ENCODE measurements around the gene INSC. TPM values are rescaled to one million over a fixed set of nuclear protein-coding genes. Genes with fewer than 3 reads are reported as not detected.

The INSC gene
- polyA plus RNA-seq, 3 donors: not detected

GRCh38 chr11:15153231-15153630, 38.5 kb downstream of the INSC start:
- Mint-ChIP-seq H3K4me1 (peaks cover 6% of the 10 kb centered on the region), H3K27me3 (ENCODE audit: low read depth in 3 of 3) (peaks cover 0 to 7% (median 0%) of the 10 kb centered on the region in 3 donors), H3K36me3 (no peaks in the 10 kb centered on the region), H3K27ac (no peak overlapping the region), H3K9me3 (no peaks in the 10 kb centered on the region), H3K4me3 (no peak overlapping the region)
- intact Hi-C loops (cut with micrococcal nuclease): no loop called here
- no peaks in the 10 kb centered on the region for H3K4me1 ChIP-seq (ENCODE audit: control insufficient read depth in 1 of 2, insufficient read depth in 2 of 2, low read length in 2 of 2)
- no peak overlapping the region for H3K27ac ChIP-seq (ENCODE audit: low read depth in 1 of 2, low read length in 2 of 2)
- H3K9ac ChIP-seq (ENCODE audit: insufficient read depth, low read length, poor library complexity, severe bottlenecking): no peak overlapping the region
- no peak overlapping the region for H3K4me2 ChIP-seq (replicated peaks; ENCODE audit: extremely low read depth, low read length, poor library complexity, severe bottlenecking)
- H4K20me1 ChIP-seq (ENCODE audit: insufficient read depth, low read length): no peaks in the 10 kb centered on the region
- H3K27me3 ChIP-seq (ENCODE audit: control insufficient read depth in 2 of 2, insufficient read depth in 2 of 2, low read length in 2 of 2): no peaks in the 10 kb centered on the region
- H3K4me3 ChIP-seq (replicated peaks in 1 of 3; ENCODE audit: low read depth in 2 of 3, low read length in 3 of 3): no peak overlapping the region
- no peak for TF ChIP-seq CTCF (IDR thresholded peaks at IDR 0.05)
- H3K79me2 ChIP-seq (ENCODE audit: insufficient read depth, low read length): no peaks in the 10 kb centered on the region
- H3K9me3 ChIP-seq (replicated peaks in 1 of 2; ENCODE audit: control insufficient read depth in 1 of 2, insufficient read depth in 1 of 2, low read length in 2 of 2): no peaks in the 10 kb centered on the region
- no peak overlapping the region for H2AFZ ChIP-seq (ENCODE audit: insufficient read depth, low read depth, low read length, poor library complexity, severe bottlenecking)
- DNase-seq: no peak
- H3K36me3 ChIP-seq (replicated peaks in 1 of 2; ENCODE audit: control insufficient read depth in 1 of 2, insufficient read depth in 2 of 2, low read length in 2 of 2): no peaks in the 10 kb centered on the region

GRCh38 chr11:15157181-15157580, 42.5 kb downstream of the INSC start:
- no peaks in the 10 kb centered on the region for H3K36me3 Mint-ChIP-seq
- H3K9ac ChIP-seq (ENCODE audit: insufficient read depth, low read length, poor library complexity, severe bottlenecking): no peak overlapping the region
- no peaks in the 10 kb centered on the region for H4K20me1 ChIP-seq (ENCODE audit: insufficient read depth, low read length)
- H3K4me2 ChIP-seq (replicated peaks; ENCODE audit: extremely low read depth, low read length, poor library complexity, severe bottlenecking): no peak overlapping the region
- intact Hi-C loops (cut with micrococcal nuclease): no loop called here
- DNase-seq: no peak
- H3K79me2 ChIP-seq (ENCODE audit: insufficient read depth, low read length): no peaks in the 10 kb centered on the region
- no peak for TF ChIP-seq CTCF (IDR thresholded peaks at IDR 0.05)
- no peak overlapping the region for H3K4me3 Mint-ChIP-seq
- WGBS (ENCODE audit: insufficient coverage): no CpG with 5 or more reads among the region's 3 CpGs
- H3K27me3 Mint-ChIP-seq (ENCODE audit: low read depth in 3 of 3): peaks cover 0 to 2% (median 0%) of the 10 kb centered on the region in 3 donors
- no peaks in the 10 kb centered on the region for H3K9me3 ChIP-seq (replicated peaks in 1 of 2; ENCODE audit: control insufficient read depth in 1 of 2, insufficient read depth in 1 of 2, low read length in 2 of 2)
- H3K4me1 Mint-ChIP-seq: peaks cover 15% of the 10 kb centered on the region
- H2AFZ ChIP-seq (ENCODE audit: insufficient read depth, low read depth, low read length, poor library complexity, severe bottlenecking): no peak overlapping the region
- no peaks in the 10 kb centered on the region for H3K27me3 ChIP-seq (ENCODE audit: control insufficient read depth in 2 of 2, insufficient read depth in 2 of 2, low read length in 2 of 2)
- no peak overlapping the region for H3K27ac ChIP-seq (ENCODE audit: low read depth in 1 of 2, low read length in 2 of 2)
- H3K27ac Mint-ChIP-seq: no peak overlapping the region
- no peak overlapping the region for H3K4me3 ChIP-seq (replicated peaks in 1 of 3; ENCODE audit: low read depth in 2 of 3, low read length in 3 of 3)
- H3K36me3 ChIP-seq (replicated peaks in 1 of 2; ENCODE audit: control insufficient read depth in 1 of 2, insufficient read depth in 2 of 2, low read length in 2 of 2): no peaks in the 10 kb centered on the region
- H3K9me3 Mint-ChIP-seq: no peaks in the 10 kb centered on the region
- H3K4me1 ChIP-seq (ENCODE audit: control insufficient read depth in 1 of 2, insufficient read depth in 2 of 2, low read length in 2 of 2): no peaks in the 10 kb centered on the region

All from CD14-positive monocyte (primary cell).